GM18498 (cell line): ENCODE measurements around the gene PCSK7.
"Not testable (repeated sequence)": the region's sequence is repeated elsewhere in the genome, so short reads cannot be mapped to it uniquely, and the experiment has no call there.

ENCODE experiments used
- ATAC-seq: cut with Tn5 transposase; IDR thresholded peaks from one replicate; pipeline ENCODE4 v1.9.1; 2021; ENCODE audit warnings: mild to moderate bottlenecking, moderate library complexity; ENCODE audit not compliant: unreplicated experiment

The PCSK7 gene

GRCh38 chr11:117218133-117218915 lies 13.5 kb downstream of the PCSK7 start:
- no peak for ATAC-seq

- ATAC-seq, result no peak
Observed at GRCh38 chr11:117217141-117218084, 14.5 kb downstream of the PCSK7 start.

GRCh38 chr11:117214404-117215110 lies 17.3 kb downstream of the PCSK7 start:
- ATAC-seq, result no peak

GRCh38 chr11:117212697-117213355 lies 19.0 kb downstream of the PCSK7 start:
- ATAC-seq, result no peak

GRCh38 chr11:117210620-117211019 lies 21.3 kb downstream of the PCSK7 start:
- ATAC-seq, result no peak

GRCh38 chr11:117209351-117210125 lies 22.3 kb downstream of the PCSK7 start:
- not testable (repeated sequence) for ATAC-seq

- ATAC-seq, result not testable (repeated sequence)
Observed at GRCh38 chr11:117208710-117209109, 23.2 kb downstream of the PCSK7 start.

- not testable (repeated sequence) for ATAC-seq
Observed at GRCh38 chr11:117207481-117207880, 24.4 kb downstream of the PCSK7 start.

- not testable (repeated sequence) for ATAC-seq
Observed at GRCh38 chr11:117206859-117207258, 25.0 kb downstream of the PCSK7 start.

- not testable (repeated sequence) for ATAC-seq
Observed at GRCh38 chr11:117206111-117206510, 25.8 kb downstream of the PCSK7 start.

- no peak for ATAC-seq
Observed at GRCh38 chr11:117205211-117205818, 26.6 kb downstream of the PCSK7 start.

GRCh38 chr11:117204283-117205080 lies 27.4 kb downstream of the PCSK7 start:
- no peak for ATAC-seq

GRCh38 chr11:117203069-117203407 lies 28.8 kb downstream of the PCSK7 start:
- ATAC-seq, result no peak

- no peak for ATAC-seq
Observed at GRCh38 chr11:117202386-117203068, 29.3 kb downstream of the PCSK7 start.

GRCh38 chr11:117201658-117202305 lies 30.1 kb downstream of the PCSK7 start:
- ATAC-seq, result no peak

- no peak for ATAC-seq
Observed at GRCh38 chr11:117200813-117201657, 30.8 kb downstream of the PCSK7 start.
